DND-41 (cell line): ENCODE results near the gene PDLIM1.

Experiments
- EZH2 ChIP-seq: IDR thresholded peaks from 3 replicates; pipeline ENCODE4 v1.6.1; 2012; ENCODE audit warnings: borderline replicate concordance, low read depth, mild to moderate bottlenecking, moderate library complexity, low read length, inconsistent platforms; ENCODE audit not compliant: severe bottlenecking
- TF ChIP-seq, protein P1 (sequence below): IDR thresholded peaks from 2 replicates; pipeline ENCODE4 v1.5.1; 2012; ENCODE audit warnings: borderline replicate concordance, low read length, moderate library complexity, mild to moderate bottlenecking; ENCODE audit not compliant: poor library complexity, severe bottlenecking; ENCODE audit errors: extremely low read depth

DNA sequence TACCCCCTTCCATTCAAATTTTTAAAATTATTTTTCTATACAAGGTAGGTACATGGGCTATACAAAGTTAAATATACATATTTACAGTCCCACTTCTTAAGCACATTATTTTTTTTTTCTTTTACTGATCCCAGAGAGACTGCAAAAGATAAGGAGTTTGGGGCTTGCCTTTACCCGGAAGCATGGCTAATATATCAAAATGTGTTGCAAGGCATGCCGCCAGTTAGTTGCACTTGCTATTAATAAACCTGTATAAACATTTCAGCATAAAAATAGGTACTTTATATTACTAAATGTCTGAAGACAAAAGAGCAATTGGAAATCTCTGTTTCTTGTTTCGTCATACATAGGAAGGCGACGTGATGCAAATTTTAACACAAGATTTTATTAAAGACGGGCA is 21.5 kb upstream of the PDLIM1 start:
- TF ChIP-seq, protein P1, sequence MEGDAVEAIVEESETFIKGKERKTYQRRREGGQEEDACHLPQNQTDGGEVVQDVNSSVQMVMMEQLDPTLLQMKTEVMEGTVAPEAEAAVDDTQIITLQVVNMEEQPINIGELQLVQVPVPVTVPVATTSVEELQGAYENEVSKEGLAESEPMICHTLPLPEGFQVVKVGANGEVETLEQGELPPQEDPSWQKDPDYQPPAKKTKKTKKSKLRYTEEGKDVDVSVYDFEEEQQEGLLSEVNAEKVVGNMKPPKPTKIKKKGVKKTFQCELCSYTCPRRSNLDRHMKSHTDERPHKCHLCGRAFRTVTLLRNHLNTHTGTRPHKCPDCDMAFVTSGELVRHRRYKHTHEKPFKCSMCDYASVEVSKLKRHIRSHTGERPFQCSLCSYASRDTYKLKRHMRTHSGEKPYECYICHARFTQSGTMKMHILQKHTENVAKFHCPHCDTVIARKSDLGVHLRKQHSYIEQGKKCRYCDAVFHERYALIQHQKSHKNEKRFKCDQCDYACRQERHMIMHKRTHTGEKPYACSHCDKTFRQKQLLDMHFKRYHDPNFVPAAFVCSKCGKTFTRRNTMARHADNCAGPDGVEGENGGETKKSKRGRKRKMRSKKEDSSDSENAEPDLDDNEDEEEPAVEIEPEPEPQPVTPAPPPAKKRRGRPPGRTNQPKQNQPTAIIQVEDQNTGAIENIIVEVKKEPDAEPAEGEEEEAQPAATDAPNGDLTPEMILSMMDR: no peak
- no peak for TF ChIP-seq EZH2
